Measurements from ENCODE around the gene MTG2. TPM values are rescaled to one million over a fixed set of nuclear protein-coding genes. Genes with fewer than 3 reads are reported as not detected.
A peak's percentile ranks its signal among the peaks of the same experiment; 100 is the strongest.

MTG2 gene
- total and polyA plus RNA-seq, 2 of the 13 experiments (the other 11 are each of a cell fraction or from before 2014, with no cell fraction given): 20.4 to 37.8 TPM

DNA sequence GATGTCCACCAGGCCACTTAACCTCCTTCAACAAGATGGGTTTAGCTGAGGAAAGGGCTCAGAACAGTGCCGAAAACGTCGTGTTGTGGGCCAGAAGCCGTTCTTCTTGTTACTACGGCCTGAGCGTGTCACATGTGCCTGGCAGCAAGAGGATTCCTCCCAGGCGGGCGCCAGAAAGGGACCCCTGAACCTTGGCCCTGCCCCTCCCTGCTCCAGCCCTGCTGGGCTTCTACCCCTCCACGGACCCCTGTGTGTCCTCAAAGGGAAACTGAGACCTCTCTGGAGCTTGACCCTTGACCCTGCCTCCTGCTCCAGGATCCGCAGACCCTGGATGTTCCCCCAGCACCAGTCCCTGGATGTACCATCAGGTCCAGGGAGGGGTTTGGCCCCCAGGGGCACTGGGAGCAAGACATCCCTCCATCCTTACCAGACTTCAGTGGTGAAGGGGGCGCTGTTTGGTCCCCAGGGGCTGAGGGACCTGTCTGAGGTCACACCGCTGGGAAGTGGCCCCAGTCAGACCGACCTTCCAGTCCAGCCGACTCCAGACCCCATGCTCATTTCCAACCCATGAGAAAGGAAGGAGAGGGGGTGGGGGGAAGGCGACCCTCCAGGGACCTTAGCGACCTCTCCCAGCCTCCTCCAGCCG is 27.1 kb downstream of the MTG2 start (continued):
- TF ChIP-seq, protein P1, sequence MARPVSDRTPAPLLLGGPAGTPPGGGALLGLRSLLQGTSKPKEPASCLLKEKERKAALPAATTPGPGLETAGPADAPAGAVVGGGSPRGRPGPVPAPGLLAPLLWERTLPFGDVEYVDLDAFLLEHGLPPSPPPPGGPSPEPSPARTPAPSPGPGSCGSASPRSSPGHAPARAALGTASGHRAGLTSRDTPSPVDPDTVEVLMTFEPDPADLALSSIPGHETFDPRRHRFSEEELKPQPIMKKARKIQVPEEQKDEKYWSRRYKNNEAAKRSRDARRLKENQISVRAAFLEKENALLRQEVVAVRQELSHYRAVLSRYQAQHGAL (CRISPR knock-in tag; IDR thresholded peaks at IDR 0.05; ENCODE audit: not compliant biosample characterization): no peak
- TF ChIP-seq, protein P2, sequence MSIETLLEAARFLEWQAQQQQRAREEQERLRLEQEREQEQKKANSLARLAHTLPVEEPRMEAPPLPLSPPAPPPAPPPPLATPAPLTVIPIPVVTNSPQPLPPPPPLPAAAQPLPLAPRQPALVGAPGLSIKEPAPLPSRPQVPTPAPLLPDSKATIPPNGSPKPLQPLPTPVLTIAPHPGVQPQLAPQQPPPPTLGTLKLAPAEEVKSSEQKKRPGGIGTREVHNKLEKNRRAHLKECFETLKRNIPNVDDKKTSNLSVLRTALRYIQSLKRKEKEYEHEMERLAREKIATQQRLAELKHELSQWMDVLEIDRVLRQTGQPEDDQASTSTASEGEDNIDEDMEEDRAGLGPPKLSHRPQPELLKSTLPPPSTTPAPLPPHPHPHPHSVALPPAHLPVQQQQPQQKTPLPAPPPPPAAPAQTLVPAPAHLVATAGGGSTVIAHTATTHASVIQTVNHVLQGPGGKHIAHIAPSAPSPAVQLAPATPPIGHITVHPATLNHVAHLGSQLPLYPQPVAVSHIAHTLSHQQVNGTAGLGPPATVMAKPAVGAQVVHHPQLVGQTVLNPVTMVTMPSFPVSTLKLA (IDR thresholded peaks at IDR 0.05): no peak
- TF ChIP-seq LCORL (IDR thresholded peaks at IDR 0.05) (no peak), LCORL (CRISPR knock-in tag; IDR thresholded peaks at IDR 0.05) (peak; percentile 29; the same call in 1 of the 2 replicates), FOXK1 (CRISPR knock-in tag; IDR thresholded peaks at IDR 0.05; ENCODE audit: borderline replicate concordance, low read depth) (no peak), PAF1 (CRISPR knock-in tag; IDR thresholded peaks at IDR 0.05) (no peak), POLR2AphosphoS2 (IDR thresholded peaks at IDR 0.05; ENCODE audit: low read depth, low read length) (no peak), MTA1 (CRISPR knock-in tag; IDR thresholded peaks at IDR 0.05; ENCODE audit: borderline replicate concordance) (0 out of 2 replicates have a peak, but pooled peaks have one; percentile 8), PLRG1 (conservative IDR thresholded peaks at IDR 0.05) (no peak), FOXC1 (CRISPR knock-in tag; IDR thresholded peaks at IDR 0.05; ENCODE audit: borderline replicate concordance) (0 out of 2 replicates have a peak, but pooled peaks have one; percentile 12), ZNF737 (CRISPR knock-in tag; IDR thresholded peaks at IDR 0.05; ENCODE audit: borderline replicate concordance) (no peak), ZSCAN9 (CRISPR knock-in tag; IDR thresholded peaks at IDR 0.05; ENCODE audit: borderline replicate concordance) (no peak), HNRNPK (IDR thresholded peaks at IDR 0.05; ENCODE audit: low read depth, low read length, poor library complexity, severe bottlenecking) (no peak), SMARCC2 (IDR thresholded peaks at IDR 0.05) (no peak), ZNF564 (CRISPR knock-in tag; IDR thresholded peaks at IDR 0.05) (no peak)
- TF ChIP-seq, protein P3, sequence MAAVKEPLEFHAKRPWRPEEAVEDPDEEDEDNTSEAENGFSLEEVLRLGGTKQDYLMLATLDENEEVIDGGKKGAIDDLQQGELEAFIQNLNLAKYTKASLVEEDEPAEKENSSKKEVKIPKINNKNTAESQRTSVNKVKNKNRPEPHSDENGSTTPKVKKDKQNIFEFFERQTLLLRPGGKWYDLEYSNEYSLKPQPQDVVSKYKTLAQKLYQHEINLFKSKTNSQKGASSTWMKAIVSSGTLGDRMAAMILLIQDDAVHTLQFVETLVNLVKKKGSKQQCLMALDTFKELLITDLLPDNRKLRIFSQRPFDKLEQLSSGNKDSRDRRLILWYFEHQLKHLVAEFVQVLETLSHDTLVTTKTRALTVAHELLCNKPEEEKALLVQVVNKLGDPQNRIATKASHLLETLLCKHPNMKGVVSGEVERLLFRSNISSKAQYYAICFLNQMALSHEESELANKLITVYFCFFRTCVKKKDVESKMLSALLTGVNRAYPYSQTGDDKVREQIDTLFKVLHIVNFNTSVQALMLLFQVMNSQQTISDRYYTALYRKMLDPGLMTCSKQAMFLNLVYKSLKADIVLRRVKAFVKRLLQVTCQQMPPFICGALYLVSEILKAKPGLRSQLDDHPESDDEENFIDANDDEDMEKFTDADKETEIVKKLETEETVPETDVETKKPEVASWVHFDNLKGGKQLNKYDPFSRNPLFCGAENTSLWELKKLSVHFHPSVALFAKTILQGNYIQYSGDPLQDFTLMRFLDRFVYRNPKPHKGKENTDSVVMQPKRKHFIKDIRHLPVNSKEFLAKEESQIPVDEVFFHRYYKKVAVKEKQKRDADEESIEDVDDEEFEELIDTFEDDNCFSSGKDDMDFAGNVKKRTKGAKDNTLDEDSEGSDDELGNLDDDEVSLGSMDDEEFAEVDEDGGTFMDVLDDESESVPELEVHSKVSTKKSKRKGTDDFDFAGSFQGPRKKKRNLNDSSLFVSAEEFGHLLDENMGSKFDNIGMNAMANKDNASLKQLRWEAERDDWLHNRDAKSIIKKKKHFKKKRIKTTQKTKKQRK (IDR thresholded peaks at IDR 0.05; ENCODE audit: low read length): no peak
- TF ChIP-seq, protein P4, sequence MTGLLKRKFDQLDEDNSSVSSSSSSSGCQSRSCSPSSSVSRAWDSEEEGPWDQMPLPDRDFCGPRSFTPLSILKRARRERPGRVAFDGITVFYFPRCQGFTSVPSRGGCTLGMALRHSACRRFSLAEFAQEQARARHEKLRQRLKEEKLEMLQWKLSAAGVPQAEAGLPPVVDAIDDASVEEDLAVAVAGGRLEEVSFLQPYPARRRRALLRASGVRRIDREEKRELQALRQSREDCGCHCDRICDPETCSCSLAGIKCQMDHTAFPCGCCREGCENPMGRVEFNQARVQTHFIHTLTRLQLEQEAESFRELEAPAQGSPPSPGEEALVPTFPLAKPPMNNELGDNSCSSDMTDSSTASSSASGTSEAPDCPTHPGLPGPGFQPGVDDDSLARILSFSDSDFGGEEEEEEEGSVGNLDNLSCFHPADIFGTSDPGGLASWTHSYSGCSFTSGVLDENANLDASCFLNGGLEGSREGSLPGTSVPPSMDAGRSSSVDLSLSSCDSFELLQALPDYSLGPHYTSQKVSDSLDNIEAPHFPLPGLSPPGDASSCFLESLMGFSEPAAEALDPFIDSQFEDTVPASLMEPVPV (CRISPR knock-in tag; IDR thresholded peaks at IDR 0.05): no peak
- TF ChIP-seq, protein P5, sequence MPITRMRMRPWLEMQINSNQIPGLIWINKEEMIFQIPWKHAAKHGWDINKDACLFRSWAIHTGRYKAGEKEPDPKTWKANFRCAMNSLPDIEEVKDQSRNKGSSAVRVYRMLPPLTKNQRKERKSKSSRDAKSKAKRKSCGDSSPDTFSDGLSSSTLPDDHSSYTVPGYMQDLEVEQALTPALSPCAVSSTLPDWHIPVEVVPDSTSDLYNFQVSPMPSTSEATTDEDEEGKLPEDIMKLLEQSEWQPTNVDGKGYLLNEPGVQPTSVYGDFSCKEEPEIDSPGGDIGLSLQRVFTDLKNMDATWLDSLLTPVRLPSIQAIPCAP (CRISPR knock-in tag; IDR thresholded peaks at IDR 0.05; ENCODE audit: low read depth): no peak
- TF ChIP-seq, protein P6, sequence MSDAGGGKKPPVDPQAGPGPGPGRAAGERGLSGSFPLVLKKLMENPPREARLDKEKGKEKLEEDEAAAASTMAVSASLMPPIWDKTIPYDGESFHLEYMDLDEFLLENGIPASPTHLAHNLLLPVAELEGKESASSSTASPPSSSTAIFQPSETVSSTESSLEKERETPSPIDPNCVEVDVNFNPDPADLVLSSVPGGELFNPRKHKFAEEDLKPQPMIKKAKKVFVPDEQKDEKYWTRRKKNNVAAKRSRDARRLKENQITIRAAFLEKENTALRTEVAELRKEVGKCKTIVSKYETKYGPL (CRISPR knock-in tag; IDR thresholded peaks at IDR 0.05): no peak

Data from HepG2 (cell line).